ENCODE data around the gene PLEKHA4. TPM values are rescaled to one million over a fixed set of nuclear protein-coding genes. Genes with fewer than 3 reads are reported as not detected.

The PLEKHA4 gene
- 10 to 100 TPM in 4 of 6 experiments, 1 to 10 TPM in 2; 5.7 to 25.6 (median 12.0) TPM for total RNA-seq
- long read RNA-seq, partial matches to known transcripts = 1 of 1 reads
- long read RNA-seq, other reads (novel, unspliced or antisense) = 0 of 1 reads

GRCh38 chr19:48868114-48868886, at the start of gene PLEKHA4:
PLEKHA4 (minus strand) TSS chr19:48868617; CDS start chr19:48867620, 997 bp downstream.
- Histone ChIP-seq H3K4me3 (peak within 1 kb of the TSS; percentile 31 to 47 (median 36)), H3K4me1 (peaks cover 0 to 20% (median 1%) of the 10 kb centered on the region in 4 donors), H3K27me3 (no peaks in the 10 kb centered on the region), H3K9me3 (no peaks in the 10 kb centered on the region), H3K27ac (peak within 1 kb of the TSS; percentile 66 to 87 (median 85)), H3K36me3 (no peaks in the 10 kb centered on the region)
- no peak for TF ChIP-seq POLR2A (IDR thresholded peaks at IDR 0.05)
- TF ChIP-seq CTCF (IDR thresholded peaks at IDR 0.05) = no peak
- DNase-seq = peak; percentile 71 to 89 (median 75)
- WGBS (ENCODE audit: insufficient coverage, low coverage, low lambda C conversion rate, missing lambda C conversion rate) = 15% methylated on average over 11 of the region's 11 CpGs
- intact Hi-C loops (cut with DNase I) = no loop called here
- peak in 3 of 4 donors; percentile 49 to 54 (median 52) for ATAC-seq

- DNase-seq (no peak), ATAC-seq (no peak)
- Histone ChIP-seq H3K27me3 (no peaks in the 10 kb centered on the region), H3K27ac (no peak overlapping the region), H3K36me3 (peaks cover 3 to 70% (median 41%) of the 10 kb centered on the region in 4 donors), H3K4me1 (no peaks in the 10 kb centered on the region), H3K4me3 (no peak overlapping the region), H3K9me3 (no peaks in the 10 kb centered on the region)
- TF ChIP-seq POLR2A (IDR thresholded peaks at IDR 0.05) = no peak
- no peak for TF ChIP-seq CTCF (IDR thresholded peaks at IDR 0.05)
- 100% methylated on average over 1 of the region's 6 CpGs for WGBS (ENCODE audit: insufficient coverage, low coverage, low lambda C conversion rate, missing lambda C conversion rate)
- intact Hi-C loops (cut with DNase I) = no loop called here
Observed at GRCh38 chr19:48918071-48918470, 49.7 kb upstream of the PLEKHA4 start.

- H3K4me1 ChIP-seq = no peaks in the 10 kb centered on the region
- 77% methylated on average over 8 of the region's 8 CpGs for WGBS (ENCODE audit: insufficient coverage, low coverage, low lambda C conversion rate, missing lambda C conversion rate)
- H3K9me3 ChIP-seq = no peaks in the 10 kb centered on the region
- H3K4me3 ChIP-seq = no peak overlapping the region
- intact Hi-C loops (cut with DNase I) = no loop called here
- H3K36me3 ChIP-seq = peaks cover 2 to 73% (median 50%) of the 10 kb centered on the region in 4 donors
- DNase-seq (no peak), ATAC-seq (no peak)
- TF ChIP-seq POLR2A (IDR thresholded peaks at IDR 0.05) (no peak), CTCF (IDR thresholded peaks at IDR 0.05) (no peak)
- no peak overlapping the region for H3K27ac ChIP-seq
- no peaks in the 10 kb centered on the region for H3K27me3 ChIP-seq
Observed at GRCh38 chr19:48915757-48916156, 47.3 kb upstream of the PLEKHA4 start.

GRCh38 chr19:48914181-48914580, 45.8 kb upstream of the PLEKHA4 start:
- H3K27ac ChIP-seq = no peak overlapping the region
- no peak for TF ChIP-seq CTCF (IDR thresholded peaks at IDR 0.05)
- TF ChIP-seq POLR2A (IDR thresholded peaks at IDR 0.05) = no peak
- H3K27me3 ChIP-seq = no peaks in the 10 kb centered on the region
- DNase-seq (no peak), ATAC-seq (no peak)
- no peaks in the 10 kb centered on the region for H3K9me3 ChIP-seq
- H3K4me3 ChIP-seq = no peak overlapping the region
- 87% methylated on average over 7 of the region's 8 CpGs for WGBS (ENCODE audit: insufficient coverage, low coverage, low lambda C conversion rate, missing lambda C conversion rate)
- peaks cover 6 to 76% (median 54%) of the 10 kb centered on the region in 4 donors for H3K36me3 ChIP-seq
- intact Hi-C loops (cut with DNase I) = no loop called here
- peaks cover 0 to 3% (median under 1%) of the 10 kb centered on the region in 4 donors for H3K4me1 ChIP-seq
